KOPT-K1 (cell line): ENCODE results near the gene PTH1R.

Source experiments
- H3K27ac ChIP-seq: fragments of 200-600 bp; sonication (generic); 2 replicates; pipeline ENCODE4 v1.5.1; 2016; ENCODE audit warnings: antibody characterized with exemption, mild to moderate bottlenecking, low read depth, low read length; ENCODE audit not compliant: poor library complexity, severe bottlenecking
- H3K36me3 ChIP-seq: fragments of 200-600 bp; sonication (generic); 2 replicates; pipeline ENCODE4 v1.5.1; 2017; ENCODE audit warnings: antibody characterized with exemption, mild to moderate bottlenecking, low read length, moderate library complexity; ENCODE audit not compliant: insufficient read depth
- H3K9me3 ChIP-seq: fragments of 200-600 bp; sonication (generic); 2 replicates; pipeline ENCODE4 v1.5.1; 2017; ENCODE audit warnings: antibody characterized with exemption, low read length, mild to moderate bottlenecking; ENCODE audit not compliant: insufficient read depth, poor library complexity, severe bottlenecking

PTH1R gene

GRCh38 chr3:46948830-46949671, 71.5 kb downstream of the PTH1R start:
- Histone ChIP-seq H3K9me3 (peaks cover 6% of the 10 kb centered on the region), H3K27ac (peak overlapping the region; percentile 68), H3K36me3 (peaks cover 24% of the 10 kb centered on the region)

DNA sequence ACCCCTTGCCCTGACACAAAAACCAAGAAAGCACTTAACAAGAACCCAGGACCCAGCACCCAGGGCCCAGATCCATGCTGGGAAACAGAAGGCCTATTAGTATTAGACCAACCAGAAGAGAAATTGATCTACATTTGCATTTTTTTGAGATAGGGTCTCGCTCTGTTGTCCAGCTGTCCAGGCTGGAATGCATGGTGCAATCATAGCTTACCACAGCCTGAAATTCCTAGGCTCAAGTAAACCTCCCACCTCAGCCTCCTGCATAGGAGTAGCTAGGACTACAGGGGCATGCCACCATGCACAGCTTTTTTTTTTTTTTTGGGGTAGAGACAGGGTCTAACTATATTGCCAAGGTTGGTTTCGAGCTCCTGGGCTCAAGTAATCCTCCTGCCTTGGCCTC, 72.7 kb downstream of the PTH1R start:
- H3K9me3 ChIP-seq = peaks cover 6% of the 10 kb centered on the region
- H3K36me3 ChIP-seq = peaks cover 18% of the 10 kb centered on the region
- H3K27ac ChIP-seq = peak overlapping the region; percentile 44

- Histone ChIP-seq H3K9me3 (peaks cover 4% of the 10 kb centered on the region), H3K27ac (peak overlapping the region; percentile 44), H3K36me3 (peaks cover 12% of the 10 kb centered on the region)
Measured at GRCh38 chr3:46950650-46951241, 73.2 kb downstream of the PTH1R start.

- H3K9me3 ChIP-seq = no peaks in the 10 kb centered on the region
- H3K36me3 ChIP-seq = no peaks in the 10 kb centered on the region
- H3K27ac ChIP-seq = peak overlapping the region; percentile 96
Measured at GRCh38 chr3:46952813-46953212, 75.3 kb downstream of the PTH1R start.
